HCT116 (cell line): ENCODE data around the gene IL22RA2. TPM values are rescaled to one million over a fixed set of nuclear protein-coding genes. Genes with fewer than 3 reads are reported as not detected.
"Not testable (repeated sequence)": the region's sequence is repeated elsewhere in the genome, so short reads cannot be mapped to it uniquely, and the experiment has no call there.

Experiments used
- ATAC-seq: fragments of 200-7000 bp; cut with Tn5 transposase; 2 replicates; pipeline ENCODE4 v1.9.1; 2020; ENCODE audit warnings: mild to moderate bottlenecking, moderate library complexity
- BruUV-seq: library from RNA; stranded (reverse); fragments of 400-500 nt; replicated peaks from 2 replicates; lab custom pipeline; 2021; lab: Mats Ljungman, UMichigan
- CTCF ChIA-PET: fragments of 300-600 bp; sonication (Branson Sonifier 250); formaldehyde crosslinking; loops from one replicate; lab custom pipeline; 2021; ENCODE audit warnings: antibody characterized with exemption; lab: Charles Lee
- POLR2A ChIA-PET: fragments of 300-600, 350-600 bp; sonication (Branson Sonifier 250); formaldehyde crosslinking; loops from one replicate; lab custom pipeline; 2021; ENCODE audit warnings: antibody characterized with exemption; lab: Charles Lee
- RAD21 ChIA-PET, 2 experiments: fragments of 300-600 bp; sonication (Branson Sonifier 250); formaldehyde crosslinking; loops; one replicate each; lab custom pipeline; 2023; ENCODE audit warnings: low total read pairs in 2 of 2; ENCODE audit not compliant: uncharacterized antibody in 2 of 2, unreplicated experiment in 2 of 2, low non-redundant PET in 1 of 2; lab: Charles Lee
- DNase-seq: peaks from one replicate; pipeline ENCODE4 v3.0.0-alpha.2; 2010; ENCODE audit warnings: low read depth, low spot score
- H2AFZ ChIP-seq: fragments of 200-600 bp; shearing (Covaris generic), sonication (generic); 2 replicates; pipeline ENCODE4 v1.6.1; 2017; ENCODE audit warnings: low read depth, mixed run types, mixed read lengths, antibody characterized with exemption, low read length; ENCODE audit not compliant: poor library complexity, severe bottlenecking
- H3K27ac ChIP-seq: 2 replicates; pipeline ENCODE4 v1.5.1; 2012; ENCODE audit warnings: low read depth, low read length
- H3K27me3 ChIP-seq: fragments of 200-600 bp; sonication (generic); 2 replicates; pipeline ENCODE4 v1.6.1; 2016; ENCODE audit warnings: mixed run types, low read length, mixed read lengths; ENCODE audit not compliant: insufficient read depth
- H3K36me3 ChIP-seq, 2 experiments: fragments of 200-500 bp in 1 of 2; fragments of 200-600 bp in 1 of 2; sonication (Bioruptor generic) in 1 of 2; sonication (generic) in 1 of 2; 2 replicates each; pipeline versions ENCODE4 v1.5.1 to v1.6.1; 2014 to 2016; ENCODE audit warnings: low read length in 2 of 2, inconsistent platforms in 1 of 2, mixed read lengths in 1 of 2, mixed run types in 1 of 2; ENCODE audit not compliant: insufficient read depth in 2 of 2, control insufficient read depth in 1 of 2
- H3K4me1 ChIP-seq, 2 experiments: fragments of 200-600 bp in 1 of 2; sonication (generic) in 1 of 2; 2 replicates each; pipeline versions ENCODE4 v1.5.1 to v1.6.1; 2012 to 2017; ENCODE audit warnings: low read length in 2 of 2, inconsistent platforms in 1 of 2, mild to moderate bottlenecking in 1 of 2, mixed read lengths in 1 of 2, mixed run types in 1 of 2, moderate library complexity in 1 of 2; ENCODE audit not compliant: insufficient read depth in 2 of 2, control insufficient read depth in 1 of 2
- H3K4me2 ChIP-seq: fragments of 200-600 bp; sonication (generic); 2 replicates; pipeline ENCODE4 v1.6.1; 2017; ENCODE audit warnings: mixed run types, low read length, mixed read lengths
- H3K4me3 ChIP-seq, 2 experiments: fragments of 200-600 bp in 1 of 2; sonication (generic) in 1 of 2; replicated peaks in 1 of 2; 2 replicates each; pipeline ENCODE4 v1.5.1; 2011 to 2016; ENCODE audit warnings: low read length in 2 of 2, control low read depth in 1 of 2, low read depth in 1 of 2, mild to moderate bottlenecking in 1 of 2, mixed read lengths in 1 of 2, mixed run types in 1 of 2
- H3K79me2 ChIP-seq: fragments of 200-600 bp; sonication (generic); 2 replicates; pipeline ENCODE4 v1.6.1; 2017; ENCODE audit warnings: mild to moderate bottlenecking, mixed run types, low read length, moderate library complexity, mixed read lengths; ENCODE audit not compliant: insufficient read depth
- H3K9ac ChIP-seq: fragments of 200-600 bp; sonication (generic); 2 replicates; pipeline ENCODE4 v1.6.1; 2016; ENCODE audit warnings: low read length, mixed read lengths
- H3K9me2 ChIP-seq: fragments of 200-600 bp; sonication (generic), shearing (Covaris generic); 2 replicates; pipeline ENCODE4 v1.6.1; 2017; ENCODE audit warnings: mixed run types, mild to moderate bottlenecking, moderate library complexity; ENCODE audit not compliant: insufficient read depth
- H3K9me3 ChIP-seq, 2 experiments: fragments of 200-500 bp in 1 of 2; fragments of 200-600 bp in 1 of 2; sonication (Bioruptor generic) in 1 of 2; sonication (generic) in 1 of 2; 2 replicates each; pipeline ENCODE4 v1.6.1; 2014 to 2017; ENCODE audit warnings: low read length in 2 of 2, mixed read lengths in 2 of 2, inconsistent platforms in 1 of 2, low read depth in 1 of 2, mild to moderate bottlenecking in 1 of 2, mixed run types in 1 of 2, moderate library complexity in 1 of 2; ENCODE audit not compliant: control insufficient read depth in 1 of 2, insufficient read depth in 1 of 2
- H4K20me1 ChIP-seq: fragments of 200-600 bp; sonication (generic), shearing (Covaris generic); 2 replicates; pipeline ENCODE4 v1.6.1; 2017; ENCODE audit warnings: mixed run types, mild to moderate bottlenecking, moderate library complexity; ENCODE audit not compliant: insufficient read depth
- ATF3 ChIP-seq: IDR thresholded peaks from 2 replicates; pipeline ENCODE4 v1.6.1; 2012
- CBX3 ChIP-seq: IDR thresholded peaks from 2 replicates; pipeline ENCODE4 v1.6.1; 2012; ENCODE audit warnings: low read depth
- CTCF ChIP-seq, 3 experiments: fragments of 200-600 bp in 1 of 3; sonication (generic) in 1 of 3; IDR thresholded peaks in 2 of 3; conservative IDR thresholded peaks in 1 of 3; 2 replicates each; pipeline ENCODE4 v1.5.1; 2012 to 2017; ENCODE audit warnings: low read depth in 2 of 3, low read length in 2 of 3, antibody characterized with exemption in 1 of 3, borderline replicate concordance in 1 of 3, control low read depth in 1 of 3, mild to moderate bottlenecking in 1 of 3, mixed read lengths in 1 of 3, mixed run types in 1 of 3, moderate library complexity in 1 of 3; ENCODE audit not compliant: insufficient read depth in 1 of 3
- EGR1 ChIP-seq: IDR thresholded peaks from 2 replicates; pipeline ENCODE4 v1.6.1; 2012; ENCODE audit warnings: low read depth
- EZH2 ChIP-seq: fragments of 200-600 bp; sonication (generic); IDR thresholded peaks from 2 replicates; pipeline ENCODE4 v1.6.1; 2017; ENCODE audit warnings: antibody characterized with exemption, mixed run types
- FOSL1 ChIP-seq: IDR thresholded peaks from 2 replicates; pipeline ENCODE4 v1.6.1; 2012; ENCODE audit warnings: low read depth
- JUND ChIP-seq: IDR thresholded peaks from 2 replicates; pipeline ENCODE4 v1.6.1; 2012
- RAD21 ChIP-seq: IDR thresholded peaks from 2 replicates; pipeline ENCODE4 v1.6.1; 2012; ENCODE audit warnings: low read depth, mild to moderate bottlenecking
- REST ChIP-seq: IDR thresholded peaks from 2 replicates; pipeline ENCODE4 v1.6.1; 2012; ENCODE audit warnings: low read depth
- SIN3A ChIP-seq: IDR thresholded peaks from 2 replicates; pipeline ENCODE4 v1.6.1; 2012; ENCODE audit warnings: low read depth
- SRF ChIP-seq: IDR thresholded peaks from 2 replicates; pipeline ENCODE4 v1.6.1; 2012; ENCODE audit warnings: low read depth
- TCF7L2 ChIP-seq: IDR thresholded peaks from 2 replicates; pipeline ENCODE4 v1.7.0; 2011; ENCODE audit warnings: borderline replicate concordance, inconsistent platforms; ENCODE audit not compliant: insufficient read depth, insufficient read length; ENCODE audit errors: extremely low read depth
- YY1 ChIP-seq: IDR thresholded peaks from 2 replicates; pipeline ENCODE4 v1.6.1; 2011; ENCODE audit warnings: low read length, low read depth, moderate library complexity, mild to moderate bottlenecking; ENCODE audit not compliant: insufficient replicate concordance; ENCODE audit errors: extremely low read depth
- ZFX ChIP-seq: fragments of 450-650 bp; IDR thresholded peaks from 2 replicates; pipeline ENCODE4 v1.6.1; 2017
- ZNF274 ChIP-seq: fragments of 200-500 bp; sonication (Bioruptor generic); IDR thresholded peaks from 2 replicates; pipeline ENCODE4 v1.6.1; 2014; ENCODE audit warnings: mild to moderate bottlenecking, low read depth, low read length, inconsistent platforms
- intact Hi-C: fragments of 100-400 bp; cut with micrococcal nuclease; formaldehyde crosslinking; loops from 2 replicates; pipeline ENCODE4 v1.10.0; 2022
- total RNA-seq: library from RNA; stranded (reverse); gene quantifications from one replicate; pipeline ENCODE4 v1.2.1, GENCODE V29; 2021; ENCODE audit not compliant: unreplicated experiment
- TF ChIP-seq, protein P1 (sequence below): IDR thresholded peaks from 2 replicates; pipeline ENCODE4 v1.6.1; 2012

The IL22RA2 gene
- total RNA-seq, 1 experiment from 2014 or later, result not detected

DNA sequence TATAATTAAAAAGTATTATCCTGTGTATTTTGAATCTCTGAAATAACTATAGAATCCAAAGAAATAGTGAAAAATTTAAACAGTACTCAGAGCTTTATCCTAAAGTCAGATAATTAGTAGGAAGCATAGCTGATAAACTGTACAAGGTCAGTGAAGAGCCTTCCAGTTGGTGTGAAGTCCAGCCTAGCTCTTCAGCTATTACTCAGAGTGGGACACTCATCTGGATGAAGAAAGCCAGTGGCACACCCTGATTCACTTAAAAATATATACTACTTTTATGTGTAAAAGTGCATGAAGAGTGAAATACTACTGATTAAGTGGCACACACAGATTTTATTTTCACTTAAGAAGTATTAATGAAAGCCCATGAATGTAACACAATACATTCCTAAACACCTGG lies 42.7 kb upstream of the IL22RA2 start:
- H3K27me3 ChIP-seq, result no peaks in the 10 kb centered on the region
- CTCF ChIA-PET, result no interaction called here
- no peaks in the 10 kb centered on the region for H4K20me1 ChIP-seq
- H3K4me2 ChIP-seq, result no peak overlapping the region
- POLR2A ChIA-PET, result no interaction called here
- H3K4me3 ChIP-seq, result no peak overlapping the region
- TF ChIP-seq ZFX (no peak), ZNF274 (no peak), YY1 (no peak), TCF7L2 (no peak), EGR1 (no peak), JUND (no peak), CTCF (IDR thresholded peaks at IDR 0.05 in 2 of 3, conservative IDR thresholded peaks at IDR 0.05 in 1 of 3; ENCODE audit: borderline replicate concordance in 1 of 3, insufficient read depth in 1 of 3, low read depth in 2 of 3, low read length in 2 of 3) (no peak), FOSL1 (no peak), ATF3 (no peak), REST (no peak), RAD21 (no peak), SIN3A (no peak), EZH2 (no peak), SRF (no peak), CBX3 (no peak)
- TF ChIP-seq, protein P1, sequence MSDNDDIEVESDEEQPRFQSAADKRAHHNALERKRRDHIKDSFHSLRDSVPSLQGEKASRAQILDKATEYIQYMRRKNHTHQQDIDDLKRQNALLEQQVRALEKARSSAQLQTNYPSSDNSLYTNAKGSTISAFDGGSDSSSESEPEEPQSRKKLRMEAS, result no peak
- H3K27ac ChIP-seq, result no peak overlapping the region
- BruUV-seq, result no TSS peak
- intact Hi-C loops, result no loop called here
- H3K9ac ChIP-seq, result no peak overlapping the region
- H3K79me2 ChIP-seq, result peaks cover 76% of the 10 kb centered on the region
- RAD21 ChIA-PET, result no interaction called here
- DNase-seq (no peak), ATAC-seq (no peak)
- peaks cover 11 to 23% of the 10 kb centered on the region in 2 experiments for H3K4me1 ChIP-seq
- no peaks in the 10 kb centered on the region for H3K9me3 ChIP-seq
- H3K36me3 ChIP-seq, result no peaks in the 10 kb centered on the region
- H3K9me2 ChIP-seq, result no peaks in the 10 kb centered on the region
- no peak overlapping the region for H2AFZ ChIP-seq

DNA sequence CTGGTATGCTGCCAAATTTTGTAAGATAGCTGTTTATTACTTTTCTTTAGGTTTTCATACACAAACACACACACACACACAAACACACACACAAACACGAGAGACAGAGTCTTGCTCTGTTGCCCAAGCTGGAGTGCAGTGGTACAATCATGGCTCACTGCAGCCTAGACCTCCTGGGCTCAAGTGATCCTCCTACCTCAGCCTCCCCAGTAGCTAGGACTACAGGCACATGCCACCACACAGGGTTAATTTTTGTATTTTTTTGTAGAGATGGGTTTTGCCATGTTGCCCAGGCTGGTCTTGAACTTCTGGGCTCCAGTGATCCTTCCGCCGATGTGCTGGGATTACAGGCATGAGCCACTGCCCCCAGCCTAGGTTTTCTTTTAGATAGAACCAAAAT lies 42.2 kb upstream of the IL22RA2 start:
- peaks cover 80% of the 10 kb centered on the region for H3K79me2 ChIP-seq
- H3K4me1 ChIP-seq, result peaks cover 11 to 23% of the 10 kb centered on the region in 2 experiments
- intact Hi-C loops, H3K9me3 ChIP-seq, H3K36me3 ChIP-seq, RAD21 ChIA-PET, H3K9me2 ChIP-seq, H2AFZ ChIP-seq, BruUV-seq, POLR2A ChIA-PET, H3K27ac ChIP-seq, H3K4me2 ChIP-seq, DNase-seq, H3K9ac ChIP-seq, CTCF ChIA-PET, ATAC-seq, H4K20me1 ChIP-seq, H3K27me3 ChIP-seq, H3K4me3 ChIP-seq: not testable (repeated sequence)
